Fibroblast of skin of left quadriceps (primary cell): Measurements from ENCODE around the gene APBB1.

ENCODE experiments used
- DNase-seq, 2 experiments: peaks; one replicate each; pipeline ENCODE4 v3.0.0-alpha.2; 2013; ENCODE audit warnings: low read depth in 2 of 2

The APBB1 gene

DNA sequence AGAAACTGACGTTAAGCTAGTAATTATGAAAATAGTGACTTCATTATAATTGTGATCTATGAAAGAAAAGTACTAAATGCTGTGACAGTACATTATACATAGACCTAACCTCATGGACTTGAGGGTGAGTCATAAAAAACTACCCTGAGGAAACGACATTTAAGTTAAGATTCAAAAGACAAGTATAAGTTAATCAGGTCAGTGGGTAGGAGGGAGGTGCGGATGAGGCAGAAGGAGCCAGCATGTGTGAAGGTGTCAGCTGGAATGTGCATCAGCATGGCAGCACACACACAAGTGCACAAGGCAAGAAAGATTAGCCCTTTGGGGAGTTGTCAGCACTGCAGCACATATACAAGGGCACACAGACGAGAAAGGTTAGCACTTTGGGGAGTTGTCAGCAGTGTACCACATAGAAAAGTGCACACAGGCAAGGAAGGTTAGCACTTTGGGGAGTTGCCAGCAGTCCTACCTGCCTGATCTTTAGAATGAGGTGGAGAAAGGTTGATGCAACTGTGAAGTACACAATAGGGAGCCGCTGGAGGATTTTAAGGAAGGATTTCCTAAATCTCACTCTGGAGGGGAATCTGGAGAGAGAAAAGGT, 67.0 kb downstream of the APBB1 start:
- DNase-seq, result no peak

- DNase-seq, result no peak
Measured at GRCh38 chr11:6350486-6350885, 68.4 kb downstream of the APBB1 start.

GRCh38 chr11:6350043-6350442, 68.9 kb downstream of the APBB1 start:
- DNase-seq, result no peak

- DNase-seq, result no peak
Measured at GRCh38 chr11:6345366-6345765, 73.5 kb downstream of the APBB1 start.
